Type B pancreatic cell (in vitro differentiated cells): ENCODE data around the gene SDHA. TPM values are rescaled to one million over a fixed set of nuclear protein-coding genes. Genes with fewer than 3 reads are reported as not detected.
"Not testable (repeated sequence)": the region's sequence is repeated elsewhere in the genome, so short reads cannot be mapped to it uniquely, and the experiment has no call there.

ENCODE experiments used
- DNase-seq: peaks from one replicate; pipeline ENCODE4 v3.0.0; 2021; ENCODE audit warnings: mixed read lengths; ENCODE audit not compliant: unreplicated experiment; ENCODE audit errors: extremely low spot score
- H3K27ac Mint-ChIP-seq: 2 replicates; pipeline ENCODE4 v1.8.0; 2021; ENCODE audit warnings: mild to moderate bottlenecking, mixed read lengths
- H3K27me3 Mint-ChIP-seq: 2 replicates; pipeline ENCODE4 v1.8.0; 2021; ENCODE audit warnings: mixed read lengths
- H3K36me3 Mint-ChIP-seq: 2 replicates; pipeline ENCODE4 v1.8.0; 2021; ENCODE audit warnings: mixed read lengths
- H3K4me1 Mint-ChIP-seq: one replicate; pipeline ENCODE4 v1.8.0; 2021; ENCODE audit warnings: mixed read lengths; ENCODE audit not compliant: unreplicated experiment
- H3K4me3 Mint-ChIP-seq: 2 replicates; pipeline ENCODE4 v1.8.0; 2021; ENCODE audit warnings: mild to moderate bottlenecking, mixed read lengths
- H3K9me3 Mint-ChIP-seq: 2 replicates; pipeline ENCODE4 v1.8.0; 2021; ENCODE audit warnings: mixed read lengths
- total RNA-seq: library from RNA; stranded (reverse); gene quantifications from 2 replicates; pipeline ENCODE4 v1.2.1, GENCODE V29; 2021; ENCODE audit warnings: low replicate concordance
- TF ChIP-seq, protein P1 (sequence below): fragments of 200-600 bp; sonication (generic); conservative IDR thresholded peaks from 2 replicates; pipeline ENCODE4 v1.5.0; 2021; ENCODE audit warnings: antibody characterized with exemption, mild to moderate bottlenecking

The SDHA gene
- total RNA-seq, 1 donor from 2014 or later: 143 TPM

DNA sequence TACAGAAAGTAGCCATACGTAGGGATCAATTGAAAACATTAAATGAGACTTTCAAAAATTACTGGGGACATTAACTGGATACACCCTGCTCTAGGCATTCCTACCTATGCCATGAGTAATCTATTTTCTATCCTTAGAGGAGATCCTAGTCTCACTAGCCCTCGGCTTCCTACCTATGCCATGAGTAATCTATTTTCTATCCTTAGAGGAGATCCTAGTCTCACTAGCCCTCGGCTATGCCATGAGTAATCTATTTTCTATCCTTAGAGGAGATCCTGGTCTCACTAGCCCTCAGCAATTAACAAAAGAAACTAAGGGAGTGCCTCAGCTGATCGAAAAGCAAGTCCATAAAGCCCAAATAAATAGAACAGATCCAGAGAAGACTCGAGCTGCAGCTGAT, 27.6 kb downstream of the SDHA start:
- not testable (repeated sequence) for H3K9me3 Mint-ChIP-seq, H3K4me3 Mint-ChIP-seq, H3K4me1 Mint-ChIP-seq, H3K27ac Mint-ChIP-seq, H3K27me3 Mint-ChIP-seq, DNase-seq
- peaks cover 64% of the 10 kb centered on the region for H3K36me3 Mint-ChIP-seq

DNA sequence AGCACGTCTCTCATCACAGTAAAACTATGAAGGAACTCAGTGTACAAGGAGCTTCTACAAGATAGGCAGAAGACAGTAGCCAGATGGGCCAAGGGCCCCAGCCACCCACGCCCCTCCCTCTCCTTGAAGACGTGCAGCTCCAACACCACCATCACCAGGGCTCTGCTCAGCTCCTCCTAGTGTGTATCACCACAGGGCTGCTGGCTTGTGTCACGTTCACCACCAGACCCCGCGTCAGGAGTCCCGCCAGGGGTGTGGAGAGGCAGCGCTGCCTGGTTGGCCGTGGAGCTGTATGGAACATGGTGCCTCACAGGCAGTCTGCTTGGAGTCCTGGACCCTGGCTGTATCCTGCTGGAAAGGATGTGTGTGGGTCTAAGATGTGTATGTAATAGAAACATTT, 32.3 kb downstream of the SDHA start:
- H3K36me3 Mint-ChIP-seq: peaks cover 40% of the 10 kb centered on the region
- not testable (repeated sequence) for DNase-seq, H3K4me1 Mint-ChIP-seq, H3K27me3 Mint-ChIP-seq, H3K4me3 Mint-ChIP-seq, H3K9me3 Mint-ChIP-seq, H3K27ac Mint-ChIP-seq

DNA sequence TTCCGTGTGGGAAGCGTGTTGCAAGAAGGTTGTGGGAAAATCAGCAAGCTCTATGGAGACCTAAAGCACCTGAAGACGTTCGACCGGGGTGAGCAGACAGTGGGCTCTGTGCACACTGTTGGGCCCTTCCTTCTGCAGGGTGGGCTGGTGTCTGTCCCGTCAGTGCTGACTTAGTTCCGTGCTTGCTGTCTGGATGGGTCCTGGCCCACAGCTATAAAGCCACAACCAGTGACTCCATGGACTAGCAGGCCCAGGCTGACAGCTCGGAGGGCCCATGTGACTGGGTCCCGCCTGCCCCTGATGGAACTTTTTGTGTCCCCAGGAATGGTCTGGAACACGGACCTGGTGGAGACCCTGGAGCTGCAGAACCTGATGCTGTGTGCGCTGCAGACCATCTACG, 32.9 kb downstream of the SDHA start:
- H3K9me3 Mint-ChIP-seq, H3K4me1 Mint-ChIP-seq, H3K27ac Mint-ChIP-seq, H3K27me3 Mint-ChIP-seq, DNase-seq, H3K4me3 Mint-ChIP-seq: not testable (repeated sequence)
- H3K36me3 Mint-ChIP-seq: peaks cover 35% of the 10 kb centered on the region

DNA sequence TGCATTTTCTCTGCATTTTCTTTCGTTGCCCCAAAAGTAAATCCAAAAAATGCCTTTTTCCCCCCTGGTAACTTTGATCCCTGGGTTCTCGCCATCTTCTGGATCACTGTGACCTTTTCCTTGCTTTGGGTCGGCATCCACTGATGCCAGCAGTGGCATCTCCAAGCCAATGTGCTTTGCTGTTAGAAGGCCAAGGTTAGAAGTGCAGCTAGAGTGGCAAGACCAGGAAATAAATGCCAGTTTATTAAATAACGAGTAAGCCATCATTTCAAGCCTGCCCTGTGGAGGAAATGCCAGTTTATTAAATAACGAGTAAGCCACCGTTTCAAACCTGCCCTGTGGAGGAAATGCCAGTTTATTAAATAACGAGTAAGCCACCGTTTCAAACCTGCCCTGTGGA, 33.4 kb downstream of the SDHA start:
- peaks cover 38% of the 10 kb centered on the region for H3K36me3 Mint-ChIP-seq

DNA sequence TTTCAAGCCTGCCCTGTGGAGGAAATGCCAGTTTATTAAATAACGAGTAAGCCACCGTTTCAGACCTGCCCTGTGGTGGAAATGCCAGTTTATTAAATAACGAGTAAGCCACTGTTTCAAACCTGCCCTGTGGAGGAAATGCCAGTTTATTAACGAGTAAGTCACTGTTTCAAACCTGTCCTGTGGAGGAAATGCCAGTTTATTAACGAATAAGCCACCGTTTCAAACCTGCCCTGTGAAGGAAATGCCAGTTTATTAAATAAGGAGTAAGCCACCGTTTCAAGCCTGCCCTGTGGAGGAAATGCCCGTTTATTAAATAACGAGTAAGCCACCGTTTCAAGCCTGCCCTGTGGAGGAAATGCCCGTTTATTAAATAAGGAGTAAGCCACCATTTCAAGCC, 33.9 kb downstream of the SDHA start:
- not testable (repeated sequence) for H3K4me3 Mint-ChIP-seq, DNase-seq, H3K27ac Mint-ChIP-seq, H3K9me3 Mint-ChIP-seq, H3K4me1 Mint-ChIP-seq, H3K27me3 Mint-ChIP-seq
- peaks cover 38% of the 10 kb centered on the region for H3K36me3 Mint-ChIP-seq

More for the DNA sequence above, 33.4 kb downstream of the SDHA start:
- H3K9me3 Mint-ChIP-seq, H3K4me3 Mint-ChIP-seq, H3K4me1 Mint-ChIP-seq, H3K27me3 Mint-ChIP-seq, H3K27ac Mint-ChIP-seq, DNase-seq: not testable (repeated sequence)

DNA sequence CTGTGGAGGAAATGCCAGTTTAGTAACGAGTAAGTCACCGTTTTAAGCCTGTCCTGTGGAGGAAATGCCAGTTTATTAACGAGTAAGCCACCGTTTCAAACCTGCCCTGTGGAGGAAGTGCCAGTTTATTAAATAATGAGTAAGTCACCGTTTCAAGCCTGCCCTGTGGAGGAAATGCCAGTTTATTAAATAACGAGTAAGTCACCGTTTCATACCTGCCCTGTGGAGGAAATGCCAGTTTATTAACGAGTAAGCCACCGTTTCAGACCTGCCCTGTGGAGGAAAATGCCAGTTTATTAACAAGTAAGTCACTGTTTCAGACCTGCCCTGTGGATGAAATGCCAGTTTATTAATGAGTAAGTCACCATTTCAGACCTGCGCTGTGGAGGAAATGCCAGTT, 34.4 kb downstream of the SDHA start:
- H3K9me3 Mint-ChIP-seq: no peaks in the 10 kb centered on the region
- TF ChIP-seq, protein P1, sequence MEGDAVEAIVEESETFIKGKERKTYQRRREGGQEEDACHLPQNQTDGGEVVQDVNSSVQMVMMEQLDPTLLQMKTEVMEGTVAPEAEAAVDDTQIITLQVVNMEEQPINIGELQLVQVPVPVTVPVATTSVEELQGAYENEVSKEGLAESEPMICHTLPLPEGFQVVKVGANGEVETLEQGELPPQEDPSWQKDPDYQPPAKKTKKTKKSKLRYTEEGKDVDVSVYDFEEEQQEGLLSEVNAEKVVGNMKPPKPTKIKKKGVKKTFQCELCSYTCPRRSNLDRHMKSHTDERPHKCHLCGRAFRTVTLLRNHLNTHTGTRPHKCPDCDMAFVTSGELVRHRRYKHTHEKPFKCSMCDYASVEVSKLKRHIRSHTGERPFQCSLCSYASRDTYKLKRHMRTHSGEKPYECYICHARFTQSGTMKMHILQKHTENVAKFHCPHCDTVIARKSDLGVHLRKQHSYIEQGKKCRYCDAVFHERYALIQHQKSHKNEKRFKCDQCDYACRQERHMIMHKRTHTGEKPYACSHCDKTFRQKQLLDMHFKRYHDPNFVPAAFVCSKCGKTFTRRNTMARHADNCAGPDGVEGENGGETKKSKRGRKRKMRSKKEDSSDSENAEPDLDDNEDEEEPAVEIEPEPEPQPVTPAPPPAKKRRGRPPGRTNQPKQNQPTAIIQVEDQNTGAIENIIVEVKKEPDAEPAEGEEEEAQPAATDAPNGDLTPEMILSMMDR: no peak
- no peak for DNase-seq
- peaks cover 39% of the 10 kb centered on the region for H3K36me3 Mint-ChIP-seq
- no peak overlapping the region for H3K27ac Mint-ChIP-seq
- H3K4me1 Mint-ChIP-seq: no peaks in the 10 kb centered on the region
- H3K4me3 Mint-ChIP-seq: no peak overlapping the region
- no peaks in the 10 kb centered on the region for H3K27me3 Mint-ChIP-seq

DNA sequence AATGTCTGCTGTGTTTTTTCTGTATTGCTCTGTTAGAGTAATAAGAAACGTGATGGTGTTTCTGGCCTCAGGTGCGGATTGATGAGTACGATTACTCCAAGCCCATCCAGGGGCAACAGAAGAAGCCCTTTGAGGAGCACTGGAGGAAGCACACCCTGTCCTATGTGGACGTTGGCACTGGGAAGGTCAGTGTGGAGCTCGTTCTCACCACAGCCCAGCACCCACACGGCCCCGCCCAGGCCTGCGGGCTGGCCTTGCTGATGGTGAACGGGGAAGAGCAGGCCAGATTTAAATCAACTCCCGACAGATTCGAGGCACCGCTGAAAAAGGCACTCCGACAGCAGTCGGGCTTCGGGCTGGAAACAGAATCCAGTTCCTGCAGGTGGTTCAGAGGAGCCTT, 36.2 kb downstream of the SDHA start:
- H3K36me3 Mint-ChIP-seq: peaks cover 31% of the 10 kb centered on the region
- not testable (repeated sequence) for H3K27me3 Mint-ChIP-seq, DNase-seq, H3K4me1 Mint-ChIP-seq, H3K4me3 Mint-ChIP-seq, H3K9me3 Mint-ChIP-seq, H3K27ac Mint-ChIP-seq

DNA sequence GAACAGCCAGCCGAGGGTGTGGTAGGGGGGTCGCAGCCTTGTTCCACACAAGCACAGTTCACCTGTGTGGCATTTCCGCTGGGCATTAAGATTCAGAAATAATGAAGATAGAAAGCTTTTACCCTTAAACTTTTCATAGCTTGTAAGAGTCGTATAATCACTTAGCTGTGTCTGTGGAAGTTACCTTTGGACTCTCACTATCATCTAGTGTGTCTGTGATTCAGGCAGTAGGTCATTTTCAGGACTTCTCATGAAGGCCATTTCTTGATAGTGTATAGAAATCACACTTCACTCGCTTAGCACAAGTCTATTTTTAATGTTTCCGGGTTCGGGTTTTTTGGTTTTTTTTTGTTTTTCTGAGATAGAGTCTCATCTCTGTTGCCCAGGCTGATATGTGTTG, 37.0 kb downstream of the SDHA start:
- not testable (repeated sequence) for H3K4me1 Mint-ChIP-seq, H3K27me3 Mint-ChIP-seq, H3K9me3 Mint-ChIP-seq, DNase-seq, H3K27ac Mint-ChIP-seq, H3K4me3 Mint-ChIP-seq
- peaks cover 26% of the 10 kb centered on the region for H3K36me3 Mint-ChIP-seq

DNA sequence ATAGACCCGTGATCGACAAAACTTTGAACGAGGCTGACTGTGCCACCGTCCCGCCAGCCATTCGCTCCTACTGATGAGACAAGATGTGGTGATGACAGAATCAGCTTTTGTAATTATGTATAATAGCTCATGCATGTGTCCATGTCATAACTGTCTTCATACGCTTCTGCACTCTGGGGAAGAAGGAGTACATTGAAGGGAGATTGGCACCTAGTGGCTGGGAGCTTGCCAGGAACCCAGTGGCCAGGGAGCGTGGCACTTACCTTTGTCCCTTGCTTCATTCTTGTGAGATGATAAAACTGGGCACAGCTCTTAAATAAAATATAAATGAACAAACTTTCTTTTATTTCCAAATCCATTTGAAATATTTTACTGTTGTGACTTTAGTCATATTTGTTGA, 38.2 kb downstream of the SDHA start:
- peaks cover 25% of the 10 kb centered on the region for H3K36me3 Mint-ChIP-seq
- not testable (repeated sequence) for H3K9me3 Mint-ChIP-seq, DNase-seq, H3K27ac Mint-ChIP-seq, H3K27me3 Mint-ChIP-seq, H3K4me3 Mint-ChIP-seq, H3K4me1 Mint-ChIP-seq

DNA sequence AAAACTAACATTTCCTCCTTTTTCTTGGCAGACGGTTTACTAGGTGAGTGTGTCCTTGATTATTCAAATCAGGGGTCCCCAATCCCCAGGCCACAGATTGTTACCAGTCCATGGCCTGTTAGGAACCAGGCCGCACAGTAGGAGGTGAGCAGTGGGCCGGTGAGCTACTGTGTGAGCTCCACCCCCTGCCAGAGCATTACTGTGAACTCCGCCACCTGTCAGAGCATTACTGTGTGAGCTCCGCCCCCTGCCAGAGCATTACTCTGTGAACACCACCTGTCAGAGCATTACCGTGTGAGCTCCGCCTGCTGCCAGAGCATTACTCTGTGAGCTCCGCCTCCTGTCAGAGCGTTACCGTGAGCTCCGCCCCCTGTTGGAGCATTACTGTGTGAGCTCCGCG, 39.0 kb downstream of the SDHA start:
- Mint-ChIP-seq H3K9me3 (no peaks in the 10 kb centered on the region), H3K4me3 (no peak overlapping the region), H3K36me3 (peaks cover 26% of the 10 kb centered on the region), H3K27ac (no peak overlapping the region), H3K4me1 (no peaks in the 10 kb centered on the region), H3K27me3 (no peaks in the 10 kb centered on the region)
- no peak for DNase-seq
- TF ChIP-seq, protein P1: no peak

DNA sequence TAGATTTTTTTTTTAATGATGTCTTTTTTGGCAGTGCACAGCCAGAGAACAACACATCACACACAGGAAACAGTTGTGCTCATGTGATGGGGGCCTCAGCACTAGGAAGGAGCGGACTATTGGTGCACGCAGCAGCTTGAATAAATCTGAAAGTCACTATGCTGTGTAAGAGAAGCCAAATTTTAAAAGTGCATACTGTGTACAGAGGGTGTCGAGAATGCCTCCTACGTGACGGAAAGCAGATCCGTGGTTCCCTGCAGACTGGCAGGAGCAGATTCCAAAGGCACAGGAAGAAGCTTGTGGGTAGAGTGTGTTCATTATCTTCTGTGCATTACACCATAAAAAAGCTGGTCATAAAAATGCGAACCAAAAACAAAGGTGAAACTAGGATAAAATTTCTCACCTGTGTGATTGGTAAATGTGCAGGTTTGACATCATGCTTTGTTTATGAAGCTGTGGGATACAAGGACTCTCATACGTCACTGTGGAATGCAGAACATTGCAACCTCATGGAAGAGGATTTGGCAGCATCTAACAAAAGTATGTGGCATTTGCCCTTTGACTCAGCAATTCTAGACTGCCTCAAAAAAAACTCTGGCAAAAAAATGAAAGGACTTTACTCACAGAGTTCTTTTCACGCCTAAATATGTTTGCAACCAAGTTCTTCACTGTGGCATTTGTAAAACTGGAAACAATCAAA, 45.3 kb downstream of the SDHA start:
- peak overlapping the region; percentile 71 for H3K27ac Mint-ChIP-seq
- not testable (repeated sequence) for H3K4me1 Mint-ChIP-seq, H3K27me3 Mint-ChIP-seq, H3K9me3 Mint-ChIP-seq, DNase-seq, H3K4me3 Mint-ChIP-seq
- H3K36me3 Mint-ChIP-seq: peaks cover 16% of the 10 kb centered on the region
